Measurements from ENCODE around the gene RPUSD1. TPM values are rescaled to one million over a fixed set of nuclear protein-coding genes. Genes with fewer than 3 reads are reported as not detected.

Gene RPUSD1
- total and polyA plus RNA-seq, 11 donors = 7.1 to 25.7 (median 10.9) TPM

DNA sequence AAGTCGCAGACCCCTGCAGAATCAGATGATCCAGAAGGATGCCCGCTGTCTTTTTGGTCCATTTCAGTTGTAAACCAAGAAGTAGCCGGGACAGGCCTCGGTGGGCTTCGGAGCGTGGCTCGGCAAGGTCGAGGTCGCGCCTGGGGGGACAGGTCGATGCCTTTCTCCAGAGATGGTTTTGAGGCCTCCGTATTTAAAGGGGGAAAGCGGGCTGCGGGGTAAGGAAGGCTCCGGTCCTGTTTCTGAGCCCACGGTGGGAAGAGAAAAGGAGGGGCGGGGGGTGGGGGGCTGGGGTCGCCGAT lies 19.9 kb upstream of the RPUSD1 start:
- Histone ChIP-seq H3K4me1 (peaks cover 0 to 26% (median 12%) of the 10 kb centered on the region in 12 donors), H3K4me3 (peak overlapping the region; percentile 74 to 98 (median 90)), H3K27me3 (peaks cover 0 to 26% (median 3%) of the 10 kb centered on the region in 9 donors), H3K27ac (peak overlapping the region in 9 of 12 donors; percentile 90 to 98 (median 94)), H3K36me3 (no peaks in the 10 kb centered on the region), H3K9me3 (peaks cover 0 to 8% (median 0%) of the 10 kb centered on the region in 12 donors)
- intact Hi-C loops (cut with DNase I) = no loop called here
- no peak for TF ChIP-seq POLR2A (IDR thresholded peaks at IDR 0.05)
- TF ChIP-seq, protein P1, sequence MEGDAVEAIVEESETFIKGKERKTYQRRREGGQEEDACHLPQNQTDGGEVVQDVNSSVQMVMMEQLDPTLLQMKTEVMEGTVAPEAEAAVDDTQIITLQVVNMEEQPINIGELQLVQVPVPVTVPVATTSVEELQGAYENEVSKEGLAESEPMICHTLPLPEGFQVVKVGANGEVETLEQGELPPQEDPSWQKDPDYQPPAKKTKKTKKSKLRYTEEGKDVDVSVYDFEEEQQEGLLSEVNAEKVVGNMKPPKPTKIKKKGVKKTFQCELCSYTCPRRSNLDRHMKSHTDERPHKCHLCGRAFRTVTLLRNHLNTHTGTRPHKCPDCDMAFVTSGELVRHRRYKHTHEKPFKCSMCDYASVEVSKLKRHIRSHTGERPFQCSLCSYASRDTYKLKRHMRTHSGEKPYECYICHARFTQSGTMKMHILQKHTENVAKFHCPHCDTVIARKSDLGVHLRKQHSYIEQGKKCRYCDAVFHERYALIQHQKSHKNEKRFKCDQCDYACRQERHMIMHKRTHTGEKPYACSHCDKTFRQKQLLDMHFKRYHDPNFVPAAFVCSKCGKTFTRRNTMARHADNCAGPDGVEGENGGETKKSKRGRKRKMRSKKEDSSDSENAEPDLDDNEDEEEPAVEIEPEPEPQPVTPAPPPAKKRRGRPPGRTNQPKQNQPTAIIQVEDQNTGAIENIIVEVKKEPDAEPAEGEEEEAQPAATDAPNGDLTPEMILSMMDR (IDR thresholded peaks at IDR 0.05) = no peak
- DNase-seq (no peak), ATAC-seq (no peak)
- WGBS, 4 donors = 13 to 42% (median 36%) methylated on average over 18 to 19 of the region's 19 CpGs

DNA sequence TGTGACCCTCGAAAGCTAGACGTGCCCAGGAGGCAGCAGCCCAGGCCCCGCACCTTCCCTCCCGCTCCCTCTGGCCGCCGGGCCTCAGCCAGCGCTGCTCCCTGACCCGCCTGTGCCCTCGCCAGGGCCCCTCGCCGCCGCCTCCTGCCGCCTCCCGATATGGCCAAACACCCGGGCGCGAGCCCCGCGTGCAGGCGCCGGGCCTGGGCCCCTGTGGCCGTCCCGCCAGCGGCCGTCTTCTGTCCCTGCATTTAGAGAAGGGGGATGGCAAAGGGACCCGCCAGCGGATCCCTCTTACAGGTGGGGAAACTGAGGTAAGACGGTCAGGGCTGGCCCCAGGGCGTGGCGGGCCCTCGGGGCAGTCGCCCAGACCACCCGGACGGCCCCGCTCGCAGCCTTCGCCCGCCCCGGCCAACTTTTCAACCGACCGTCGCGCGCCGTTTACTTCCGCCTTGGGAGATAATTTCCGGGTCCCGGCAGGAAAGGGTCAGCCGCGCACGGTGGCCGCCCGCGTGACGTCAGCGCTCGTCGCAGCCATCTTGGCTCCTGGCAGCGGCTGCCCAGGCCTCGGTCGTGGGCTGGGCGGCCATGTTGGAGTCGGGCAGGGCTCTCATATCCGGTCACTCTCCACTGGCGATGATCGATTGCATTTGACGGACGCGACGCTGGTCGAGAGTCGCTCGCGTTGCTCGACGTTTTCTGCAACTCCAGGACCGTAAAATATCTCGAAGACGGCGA lies 19.3 kb upstream of the RPUSD1 start:
- DNase-seq (peak; percentile 94 to 97 (median 96)), ATAC-seq (peak; percentile 95 to 99 (median 98))
- intact Hi-C loops (cut with DNase I) = loop anchor here in 1 of 10 donors (2.0 kb wide), 1 partner anchor 163 kb away; the partner anchor contains the start of gene LMF1
- 0 to 27% (median 10%) methylated on average over 23 to 80 of the region's 80 CpGs for WGBS, 4 donors
- Histone ChIP-seq H3K27me3 (peaks cover 0 to 26% (median 2%) of the 10 kb centered on the region in 9 donors), H3K36me3 (no peaks in the 10 kb centered on the region), H3K4me1 (peaks cover 0 to 25% (median 12%) of the 10 kb centered on the region in 12 donors), H3K27ac (peak overlapping the region; percentile 77 to 98 (median 93)), H3K4me3 (peak overlapping the region; percentile 74 to 98 (median 90)), H3K9me3 (peaks cover 0 to 6% (median 0%) of the 10 kb centered on the region in 12 donors)
- TF ChIP-seq POLR2A (IDR thresholded peaks at IDR 0.05) = peak in 1 of 2 donors; percentile 68
- TF ChIP-seq, protein P1 (IDR thresholded peaks at IDR 0.05) = peak in 1 of 12 donors; percentile 10

DNA sequence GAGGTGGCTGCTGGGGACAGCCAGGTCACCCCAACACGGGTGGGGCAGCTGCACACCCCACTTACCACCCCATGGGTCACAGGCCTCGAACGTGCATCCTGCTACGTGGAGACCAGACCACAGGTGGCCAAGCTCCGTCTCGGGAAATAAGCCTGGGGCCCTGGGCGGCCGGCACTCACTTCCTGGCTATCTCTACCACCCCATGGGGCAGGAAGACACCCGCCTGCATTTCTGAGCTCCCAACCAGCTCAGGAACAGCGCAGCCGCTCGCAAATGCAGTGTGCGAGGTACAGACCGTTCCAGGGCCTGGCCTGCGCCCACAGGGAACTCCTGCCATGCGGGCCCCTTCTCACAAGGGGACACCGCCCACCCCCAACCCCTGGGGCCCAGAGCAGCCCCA lies 17.3 kb upstream of the RPUSD1 start:
- DNase-seq (no peak), ATAC-seq (no peak)
- WGBS, 4 donors = 66 to 86% (median 73%) methylated on average over 12 to 17 of the region's 17 CpGs
- Histone ChIP-seq H3K4me1 (peaks cover 0 to 26% (median 12%) of the 10 kb centered on the region in 12 donors), H3K36me3 (no peaks in the 10 kb centered on the region), H3K27me3 (peaks cover 9 to 32% (median 19%) of the 10 kb centered on the region in 9 donors), H3K4me3 (no peak overlapping the region), H3K27ac (no peak overlapping the region), H3K9me3 (no peaks in the 10 kb centered on the region)
- intact Hi-C loops (cut with DNase I) = no loop called here
- TF ChIP-seq, protein P1 (IDR thresholded peaks at IDR 0.05) = no peak
- TF ChIP-seq POLR2A (IDR thresholded peaks at IDR 0.05) = no peak

DNA sequence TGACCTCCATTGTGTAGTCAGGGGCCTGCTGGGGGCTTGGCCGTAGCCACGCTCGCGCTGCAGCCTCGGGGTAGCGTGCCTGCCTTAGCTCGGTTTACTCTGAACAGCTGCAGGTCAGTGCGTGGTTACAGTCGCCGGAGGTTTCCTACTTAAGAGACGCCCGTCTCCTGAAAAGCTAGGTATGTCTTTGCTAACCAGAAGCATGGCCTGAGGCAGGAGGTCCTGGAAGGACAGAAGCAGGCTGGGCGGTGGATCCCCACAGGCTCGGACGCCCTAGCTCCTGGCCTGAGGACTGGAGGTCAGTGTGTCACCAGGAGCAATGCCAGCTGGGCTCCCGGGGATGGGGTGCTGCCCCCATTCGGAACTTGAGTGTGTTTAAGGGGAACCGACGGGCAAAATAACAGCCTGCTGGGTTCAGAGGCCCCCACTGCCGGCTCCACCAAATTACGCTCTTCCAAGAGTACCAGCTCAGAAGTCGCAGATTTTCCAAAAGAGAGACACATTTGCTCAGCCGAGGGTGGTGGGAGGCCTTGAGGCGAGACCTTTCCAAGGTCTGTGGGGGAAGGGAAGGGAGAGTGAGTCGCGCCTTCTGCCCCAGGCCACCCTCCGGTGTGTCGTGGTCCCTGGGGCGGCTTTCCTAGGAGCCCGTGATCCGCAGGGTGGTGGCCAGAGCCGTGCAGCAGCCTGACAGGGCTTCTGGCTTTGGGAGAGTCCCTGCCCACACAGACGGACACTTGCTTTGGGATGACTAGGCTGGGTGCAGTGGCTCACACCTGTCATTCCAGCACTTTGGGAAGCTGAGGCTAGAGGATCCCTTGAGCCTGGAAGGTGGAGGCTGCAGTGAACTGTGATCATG lies 16.2 kb upstream of the RPUSD1 start:
- TF ChIP-seq, protein P1 (IDR thresholded peaks at IDR 0.05) = no peak
- TF ChIP-seq POLR2A (IDR thresholded peaks at IDR 0.05) = no peak
- intact Hi-C loops (cut with DNase I) = no loop called here
- peaks cover 15 to 42% (median 29%) of the 10 kb centered on the region in 9 donors for H3K27me3 ChIP-seq

More for the DNA sequence above, 16.2 kb upstream of the RPUSD1 start:
- peaks cover 0 to 35% (median 12%) of the 10 kb centered on the region in 12 donors for H3K4me1 ChIP-seq
- H3K4me3 ChIP-seq = no peak overlapping the region
- H3K27ac ChIP-seq = no peak overlapping the region
- DNase-seq = no peak
- H3K36me3 ChIP-seq = no peaks in the 10 kb centered on the region
- no peaks in the 10 kb centered on the region for H3K9me3 ChIP-seq
- WGBS, 4 donors = 60 to 70% (median 63%) methylated on average over 26 to 33 of the region's 33 CpGs
- ATAC-seq = no peak

Measured in heart left ventricle (tissue), 16 donors.